ENCODE results near the gene CCDC93.
"Not testable (repeated sequence)": the region's sequence is repeated elsewhere in the genome, so short reads cannot be mapped to it uniquely, and the experiment has no call there.

Gene CCDC93

DNA sequence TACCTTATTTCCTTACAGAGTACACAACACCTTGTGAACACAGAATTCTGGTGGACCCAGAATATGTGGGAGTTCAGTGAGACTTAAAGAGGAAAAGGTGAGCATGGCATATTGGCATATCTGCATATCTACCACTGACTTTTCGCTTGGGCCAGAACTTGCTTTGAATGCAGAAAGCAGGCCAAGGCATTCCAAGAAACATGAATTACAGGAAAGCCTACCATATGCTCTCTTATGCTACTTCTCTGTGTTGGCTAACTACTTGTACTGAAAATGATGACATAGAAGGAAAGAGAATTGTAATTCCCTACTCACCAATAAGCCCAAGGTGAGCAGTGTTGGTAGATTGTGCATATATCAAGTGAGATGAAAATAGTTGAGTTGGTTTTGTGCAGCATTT, 31.4 kb upstream of the CCDC93 start:
- FAIRE-seq, result no peak

DNA sequence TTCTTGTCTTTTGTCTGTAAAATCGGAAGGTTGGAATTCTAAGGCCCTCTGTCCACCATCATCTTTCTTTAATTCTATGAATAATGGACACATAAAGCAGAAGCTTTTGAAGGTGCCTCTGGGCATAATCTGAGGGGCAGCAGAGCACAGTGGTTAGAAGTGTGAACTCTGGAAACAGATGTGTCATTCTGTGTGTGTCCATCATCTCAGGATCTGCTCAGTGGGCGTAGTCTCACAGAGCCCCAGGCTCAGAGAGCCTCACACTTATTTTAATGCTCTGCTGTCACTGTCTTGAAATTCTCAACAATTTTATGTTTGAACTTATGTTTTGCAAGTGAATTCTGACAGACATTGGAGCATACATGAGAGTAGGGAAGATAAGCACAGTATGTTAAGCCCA, 31.0 kb upstream of the CCDC93 start:
- FAIRE-seq, result no peak

DNA sequence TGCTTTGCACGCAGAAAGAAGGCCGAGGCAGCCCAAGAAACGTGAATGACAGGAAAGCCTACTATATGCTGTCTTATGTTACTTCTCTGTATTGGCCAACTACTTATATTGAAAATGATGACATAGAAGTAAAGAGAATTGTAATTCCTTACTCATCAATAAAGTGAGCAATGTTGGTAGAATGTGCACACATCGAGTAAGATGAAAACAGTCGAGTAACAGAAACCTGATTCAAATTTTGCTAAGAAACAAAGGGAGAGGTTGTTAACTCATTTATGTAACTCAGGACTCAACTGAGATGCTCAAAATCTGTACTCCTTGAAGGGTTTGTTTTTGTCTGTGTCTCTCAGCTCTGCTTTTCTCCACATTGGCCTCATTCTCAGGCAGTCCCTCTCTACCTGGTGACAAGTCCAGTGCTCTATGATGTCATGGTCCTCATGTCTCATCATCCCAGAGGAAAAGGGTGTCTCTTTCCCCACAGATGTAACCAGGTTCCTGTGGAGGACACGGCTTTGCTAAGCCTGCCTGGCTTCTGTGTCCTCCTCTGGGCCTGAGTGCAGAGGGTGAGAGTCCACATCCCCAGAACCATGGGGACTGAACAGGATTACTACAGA, 30.3 kb upstream of the CCDC93 start:
- no peak for FAIRE-seq

- no peak for FAIRE-seq
These were observed 27.0 kb upstream of the CCDC93 start for GRCh38 chr2:118040891-118041290.

- FAIRE-seq, result no peak
These were observed 18.5 kb upstream of the CCDC93 start for GRCh38 chr2:118032169-118033013.

DNA sequence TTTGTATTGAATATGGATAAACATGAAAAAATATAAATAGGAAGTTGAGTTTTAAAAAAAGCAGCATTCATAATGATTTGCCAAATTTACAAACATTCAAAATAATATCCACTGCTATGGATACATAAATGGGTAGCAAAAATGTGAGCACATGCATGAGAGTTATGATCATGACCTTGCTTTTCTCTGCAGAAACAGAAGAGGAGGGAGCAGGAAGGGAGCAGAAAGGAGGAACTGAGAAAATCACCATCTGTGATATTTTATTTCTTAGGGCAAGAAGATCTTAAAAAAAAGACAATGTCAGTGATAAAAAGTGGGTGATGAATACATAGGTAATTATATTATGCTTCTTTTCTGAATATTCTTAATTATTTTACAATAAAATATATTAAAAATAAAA, 17.7 kb upstream of the CCDC93 start:
- FAIRE-seq, result no peak

GRCh38 chr2:118029025-118029424, 15.2 kb upstream of the CCDC93 start:
- no peak for FAIRE-seq

- no peak for FAIRE-seq
These were observed 7.5 kb upstream of the CCDC93 start for GRCh38 chr2:118021356-118021755.

- no peak for FAIRE-seq
These were observed 6.0 kb upstream of the CCDC93 start for GRCh38 chr2:118019821-118020220.

DNA sequence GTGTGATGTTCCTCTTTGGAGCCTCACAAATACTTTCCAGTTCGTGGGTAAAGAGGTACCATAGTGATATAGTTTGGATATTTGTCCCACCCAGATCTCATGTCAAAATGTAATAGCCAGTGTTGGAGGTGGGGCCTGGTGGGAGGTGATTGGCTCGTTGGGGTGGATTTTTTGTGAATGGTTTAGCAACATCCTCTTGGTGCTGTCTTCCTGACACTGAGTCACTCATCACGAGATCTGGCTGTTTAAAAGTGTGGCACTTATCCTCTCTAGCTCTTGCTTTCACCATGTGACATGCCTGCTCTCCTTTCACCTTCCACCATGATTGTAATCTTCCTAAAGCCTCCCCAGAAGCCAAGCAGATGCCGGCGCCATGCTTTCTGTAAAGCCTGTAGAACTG, 3.0 kb upstream of the CCDC93 start:
- FAIRE-seq, result no peak

- not testable (repeated sequence) for FAIRE-seq
These were observed 1.9 kb upstream of the CCDC93 start for GRCh38 chr2:118015761-118016160.

DNA sequence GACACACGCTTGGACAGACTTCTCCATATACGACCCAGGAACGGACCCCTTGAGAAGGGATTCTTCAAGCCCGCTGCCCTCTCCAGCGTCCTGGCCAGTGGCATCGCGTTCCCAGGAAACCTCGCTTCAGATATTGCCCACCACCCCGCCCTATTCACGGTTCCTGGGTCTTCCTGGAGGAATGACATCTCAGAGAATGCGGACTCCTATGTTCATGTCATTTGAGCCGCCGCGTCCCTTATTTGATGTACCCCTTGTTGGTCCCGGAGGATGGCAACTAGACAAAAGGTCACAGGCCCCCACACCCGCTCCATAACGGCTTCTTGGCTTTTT, 588 bp upstream of the CCDC93 start:
- no peak for FAIRE-seq

GRCh38 chr2:118013221-118013723, 598 bp downstream of the CCDC93 start:
- no peak for FAIRE-seq

DNA sequence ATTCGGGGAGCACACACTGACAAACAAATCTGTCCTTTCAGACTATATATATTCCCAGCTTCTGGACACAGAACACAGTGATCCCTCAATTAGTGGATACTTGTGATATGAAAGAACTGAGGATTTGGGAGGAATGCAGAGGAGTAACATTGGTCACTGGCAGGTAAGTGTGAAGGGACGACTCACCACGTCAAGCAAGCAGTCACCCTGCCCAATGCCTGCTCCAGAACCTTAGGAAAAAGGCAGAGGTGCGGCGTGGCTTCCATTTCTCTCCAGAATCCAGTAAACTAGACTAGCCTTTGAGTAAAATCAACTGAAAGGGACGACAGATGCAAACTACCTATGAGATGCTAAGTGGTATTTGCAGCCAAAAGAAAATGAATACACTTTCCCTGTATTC, 1.1 kb downstream of the CCDC93 start:
- FAIRE-seq, result no peak

GRCh38 chr2:118010473-118010872, 3.4 kb downstream of the CCDC93 start:
- no peak for FAIRE-seq

GRCh38 chr2:118006861-118007260, 7.0 kb downstream of the CCDC93 start:
- no peak for FAIRE-seq

DNA sequence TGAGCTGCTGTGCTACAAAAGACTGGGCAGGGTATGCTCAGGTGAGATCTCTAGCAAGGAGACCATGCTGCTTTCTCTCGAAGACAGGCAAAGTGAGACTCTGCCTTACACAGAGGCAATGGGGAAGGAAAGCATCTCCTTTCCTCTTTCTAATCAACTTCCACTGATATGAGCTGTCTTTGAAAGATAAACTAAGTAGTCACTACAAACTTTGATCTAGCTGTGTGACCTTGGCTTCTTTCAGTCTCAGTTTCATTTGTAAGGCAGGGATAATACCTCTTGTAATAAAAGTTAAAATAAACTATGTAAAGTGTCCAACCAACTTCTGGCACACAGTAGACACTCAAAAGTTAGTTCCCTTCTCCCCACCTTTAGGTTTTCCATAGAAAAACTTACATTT, 7.5 kb downstream of the CCDC93 start:
- no peak for FAIRE-seq

GRCh38 chr2:118003396-118003824, 10.5 kb downstream of the CCDC93 start:
- FAIRE-seq, result no peak

GRCh38 chr2:118000041-118000440, 13.8 kb downstream of the CCDC93 start:
- FAIRE-seq, result no peak

DNA sequence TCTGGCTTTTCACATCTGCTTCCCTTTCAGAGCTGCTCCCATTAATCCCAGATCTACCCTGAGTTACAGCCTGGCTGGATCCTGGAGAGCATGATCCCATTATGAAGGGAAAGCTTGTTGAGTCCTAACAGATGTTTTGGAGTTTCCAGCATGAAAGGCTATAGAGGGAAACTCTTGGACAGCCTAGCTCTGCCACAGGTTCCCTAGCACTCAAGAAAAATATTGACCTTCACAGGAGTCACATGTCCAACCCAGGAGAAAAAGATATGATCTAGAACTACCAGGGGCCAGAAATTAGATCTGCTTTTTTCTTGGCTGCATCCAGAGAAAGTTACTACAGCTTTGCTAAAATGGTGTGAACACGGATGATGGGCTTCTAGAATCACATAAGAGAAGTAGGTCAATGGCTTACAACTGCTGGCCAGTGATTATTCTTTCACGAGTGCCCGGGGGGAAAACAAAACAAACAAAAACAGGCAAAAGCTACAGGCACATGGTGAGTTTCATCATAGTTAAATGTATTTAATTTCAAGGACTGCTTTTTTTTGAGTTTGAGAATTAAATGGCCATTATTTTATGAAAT, 15.9 kb downstream of the CCDC93 start:
- FAIRE-seq, result no peak

- no peak for FAIRE-seq
These were observed 17.3 kb downstream of the CCDC93 start for GRCh38 chr2:117996525-117996924.

DNA sequence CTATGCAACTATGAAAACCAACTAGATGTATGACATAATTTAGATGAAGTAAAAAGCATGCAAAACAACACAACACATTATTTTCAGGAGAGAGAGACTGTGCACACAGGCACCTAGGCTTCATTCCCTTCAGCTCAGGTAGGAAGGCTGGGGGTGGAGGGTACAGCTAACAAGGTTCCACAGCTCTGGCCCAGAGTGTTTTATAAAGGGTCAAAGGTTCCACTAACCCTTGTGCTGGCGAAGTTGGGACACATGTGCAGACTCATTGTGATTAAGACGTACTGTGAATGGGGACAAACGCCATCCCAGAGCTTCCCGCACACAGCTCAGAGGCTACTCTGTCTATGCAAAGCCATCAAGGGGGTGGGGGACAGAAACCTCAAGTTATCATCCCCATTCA, 19.1 kb downstream of the CCDC93 start:
- no peak for FAIRE-seq

DNA sequence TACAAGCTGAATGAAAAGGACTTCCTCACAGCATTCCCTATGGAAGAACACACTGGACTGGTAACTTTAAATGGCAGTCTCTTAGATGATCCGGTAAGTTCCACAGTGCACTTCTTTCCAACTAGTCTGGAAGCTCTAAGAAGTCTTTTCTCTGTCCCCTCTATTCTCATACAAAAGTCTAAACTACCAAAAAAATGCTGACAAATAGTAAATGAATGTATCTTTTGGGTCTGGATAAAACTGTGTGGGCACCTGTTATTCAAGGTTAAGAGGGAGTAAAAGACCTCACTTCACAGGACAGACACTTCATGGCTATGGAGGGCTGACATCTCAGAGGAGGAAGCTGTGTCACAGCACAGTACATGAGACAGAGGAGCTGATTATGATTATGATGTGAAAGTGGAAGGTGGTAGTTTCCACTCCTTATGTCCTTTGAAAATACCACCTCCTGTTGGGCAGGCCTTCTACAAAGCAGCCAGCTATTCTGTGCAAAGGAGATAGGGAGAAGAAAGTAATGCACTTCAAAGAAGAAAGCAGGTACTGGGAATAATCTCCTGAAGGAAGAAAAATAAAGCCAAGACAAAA, 23.9 kb downstream of the CCDC93 start:
- no peak for FAIRE-seq

GRCh38 chr2:117987121-117987520, 26.7 kb downstream of the CCDC93 start:
- FAIRE-seq, result no peak
